Globus pallidus (tissue), 1 donor: ENCODE results near the gene SCN9A.
"Not testable (repeated sequence)": the region's sequence is repeated elsewhere in the genome, so short reads cannot be mapped to it uniquely, and the experiment has no call there.

Source experiments
- DNase-seq: peaks from one replicate; pipeline ENCODE4 v3.0.0-alpha.2; 2015; ENCODE audit warnings: low spot score

The SCN9A gene

GRCh38 chr2:166375736-166376487, at the start of gene SCN9A:
TSS of gene SCN9A (minus strand) at chr2:166375944. CDS start at chr2:166311756, 64,188 bp downstream.
- DNase-seq: peak; percentile 38

DNA sequence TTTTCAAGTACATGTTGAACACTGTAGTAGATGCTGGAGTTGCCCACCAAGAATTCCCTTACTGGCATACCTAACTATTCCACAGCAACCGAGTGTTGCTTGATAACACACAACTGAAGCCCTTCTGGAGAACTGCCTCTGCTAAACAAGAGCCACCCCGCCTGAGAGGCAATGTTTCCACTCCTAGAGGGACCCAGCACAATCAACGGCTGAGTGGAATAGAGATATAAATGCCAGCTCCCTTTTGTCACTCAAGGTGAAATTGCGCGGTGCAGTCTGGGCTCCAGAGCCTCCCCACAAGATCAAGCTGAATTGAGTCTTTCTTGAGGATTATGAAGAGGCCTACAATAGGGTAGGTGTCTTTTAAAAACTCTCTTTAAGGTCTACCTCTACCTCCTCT, 49.1 kb upstream of the SCN9A start:
- no peak for DNase-seq

DNA sequence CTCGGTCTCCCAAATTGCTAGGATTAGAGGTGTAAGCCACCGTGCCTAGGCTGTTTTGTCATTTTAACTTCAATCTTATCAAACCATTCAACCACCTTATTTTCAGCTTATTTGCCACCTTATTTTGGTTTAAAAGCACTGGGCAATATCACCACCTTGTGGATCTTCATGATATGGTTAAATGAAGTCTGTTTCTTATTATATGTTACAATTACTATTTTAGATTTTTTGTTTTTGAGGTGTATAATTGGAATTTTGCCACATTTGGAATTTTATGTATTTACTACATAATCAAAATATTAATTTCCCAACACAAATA, 43.8 kb upstream of the SCN9A start:
- peak; percentile 3 for DNase-seq

GRCh38 chr2:166418853-166419615, 43.3 kb upstream of the SCN9A start:
- no peak for DNase-seq

DNA sequence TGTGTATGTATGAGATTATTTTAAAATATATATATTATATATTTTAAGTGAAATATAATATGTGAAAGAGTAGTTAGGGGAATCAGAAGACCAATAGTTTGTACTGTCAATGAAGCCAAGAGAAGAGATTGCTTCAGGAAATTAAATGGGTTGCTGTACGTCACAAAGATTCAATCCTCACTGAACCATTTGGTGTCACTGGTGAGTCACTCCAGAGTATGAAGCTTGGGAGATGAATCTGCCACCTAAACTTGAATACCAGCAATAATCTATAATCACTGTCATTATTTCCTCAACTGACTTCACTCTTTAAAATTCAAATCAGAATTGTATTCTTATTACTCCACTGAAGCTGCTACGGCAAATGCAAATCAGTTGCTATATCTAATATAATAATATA, 41.9 kb upstream of the SCN9A start:
- peak; percentile 8 for DNase-seq

- no peak for DNase-seq
These were observed 37.5 kb upstream of the SCN9A start for GRCh38 chr2:166413255-166413654.

GRCh38 chr2:166411473-166412230, 35.9 kb upstream of the SCN9A start:
- no peak for DNase-seq

- no peak for DNase-seq
These were observed 35.2 kb upstream of the SCN9A start for GRCh38 chr2:166410828-166411472.

DNA sequence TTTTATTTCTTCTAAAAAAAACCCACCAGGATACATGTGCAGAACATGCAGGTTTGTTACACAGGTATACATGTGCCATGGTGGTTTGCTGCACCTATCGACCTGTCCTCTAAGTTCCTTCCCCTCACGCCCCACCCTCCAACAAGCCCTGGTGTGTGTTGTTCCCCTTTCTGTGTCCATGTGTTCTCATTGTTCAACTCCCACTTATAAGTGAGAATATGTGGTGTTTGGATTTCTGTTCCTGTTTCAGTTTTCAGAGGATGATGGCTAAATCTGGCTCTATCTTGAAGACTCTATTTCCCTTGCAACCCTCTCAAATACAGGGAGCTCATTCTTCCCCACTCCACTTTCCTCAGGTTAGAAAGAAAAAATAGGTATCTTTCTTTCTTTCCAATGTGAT, 32.0 kb upstream of the SCN9A start:
- not testable (repeated sequence) for DNase-seq

DNA sequence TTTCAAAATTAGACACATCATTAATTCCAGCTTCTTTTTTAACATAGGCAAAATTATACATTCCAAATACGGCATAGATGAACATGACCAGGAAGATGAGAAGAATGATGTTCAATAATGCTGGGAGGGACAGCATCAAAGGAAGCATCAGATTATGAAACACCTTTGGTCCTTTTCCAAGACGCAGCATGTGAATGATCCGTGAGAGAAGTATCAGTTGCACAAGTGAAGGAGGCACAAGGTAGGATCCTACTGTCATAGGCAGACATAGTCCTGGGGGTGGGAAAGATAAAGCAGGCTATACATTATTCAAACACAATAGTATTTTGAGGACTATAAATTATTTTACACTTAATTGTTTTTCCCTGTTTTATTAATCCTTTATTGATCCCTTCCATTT, 30.6 kb upstream of the SCN9A start:
- no peak for DNase-seq

DNA sequence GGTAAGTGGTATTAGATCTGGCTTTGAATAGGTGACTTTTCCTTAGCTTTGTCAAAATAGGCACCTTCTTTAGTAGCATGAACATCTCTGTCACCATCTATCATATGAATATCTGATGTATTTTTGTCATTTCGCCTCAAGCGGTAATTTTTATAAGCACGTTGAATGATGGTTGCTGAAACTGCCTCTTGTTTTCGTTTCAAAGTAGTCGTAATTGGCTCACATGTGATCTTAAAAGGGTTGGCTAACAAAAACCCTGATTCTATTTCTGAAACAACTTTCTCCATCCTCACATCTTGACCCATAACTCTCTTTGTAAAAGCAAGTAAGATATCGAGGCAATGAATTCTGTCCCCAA, 29.8 kb upstream of the SCN9A start:
- no peak for DNase-seq

GRCh38 chr2:166404831-166405568, 29.3 kb upstream of the SCN9A start:
- no peak for DNase-seq

- no peak for DNase-seq
These were observed 18.5 kb upstream of the SCN9A start for GRCh38 chr2:166394245-166394644.

DNA sequence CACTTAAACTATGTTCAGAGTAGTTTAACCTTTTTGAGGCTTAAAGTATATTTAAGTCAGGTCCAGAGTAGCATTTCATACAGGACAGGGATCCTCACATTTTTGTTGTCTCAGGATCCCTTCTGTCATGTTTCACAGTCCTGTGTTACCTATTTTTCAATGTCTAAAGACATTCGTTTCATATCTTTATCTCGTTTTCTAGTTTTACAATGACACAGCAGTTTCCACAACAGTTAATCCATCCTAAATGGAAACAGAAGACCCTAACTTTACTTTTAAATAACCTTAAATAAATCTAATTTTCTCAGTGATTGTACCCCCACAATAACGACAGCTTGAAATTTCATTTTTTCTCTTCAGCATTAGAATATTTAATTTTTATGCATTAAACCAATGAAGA, 17.3 kb upstream of the SCN9A start:
- no peak for DNase-seq

DNA sequence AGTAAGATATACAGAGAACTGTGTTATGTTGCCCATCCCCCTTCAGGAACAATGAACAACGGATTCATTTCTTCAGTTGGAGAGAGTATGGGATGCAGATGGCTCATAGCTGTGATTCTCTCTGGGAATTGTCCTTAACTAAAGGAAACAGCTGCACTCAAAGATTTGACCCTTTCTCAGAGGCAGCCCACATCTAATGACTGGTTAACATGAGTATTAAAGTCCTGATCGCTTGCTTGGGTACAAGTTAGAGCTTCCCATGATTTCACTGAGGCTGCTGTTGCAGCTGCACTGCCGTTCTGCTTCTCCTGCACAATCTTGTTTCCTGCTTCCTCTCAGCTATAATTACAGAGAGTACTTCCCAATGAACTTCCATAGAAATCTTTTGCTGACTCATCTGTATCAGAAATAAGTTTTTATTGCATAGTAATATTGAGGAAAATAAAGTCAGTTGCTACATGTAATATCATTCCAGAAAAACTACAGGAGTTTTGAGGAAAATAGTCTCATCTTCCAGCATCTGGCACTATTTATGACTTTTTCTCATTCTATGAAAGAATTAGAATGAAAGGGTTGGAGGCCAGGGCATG, 12.8 kb upstream of the SCN9A start:
- DNase-seq: no peak

GRCh38 chr2:166385313-166385712, 9.6 kb upstream of the SCN9A start:
- no peak for DNase-seq

DNA sequence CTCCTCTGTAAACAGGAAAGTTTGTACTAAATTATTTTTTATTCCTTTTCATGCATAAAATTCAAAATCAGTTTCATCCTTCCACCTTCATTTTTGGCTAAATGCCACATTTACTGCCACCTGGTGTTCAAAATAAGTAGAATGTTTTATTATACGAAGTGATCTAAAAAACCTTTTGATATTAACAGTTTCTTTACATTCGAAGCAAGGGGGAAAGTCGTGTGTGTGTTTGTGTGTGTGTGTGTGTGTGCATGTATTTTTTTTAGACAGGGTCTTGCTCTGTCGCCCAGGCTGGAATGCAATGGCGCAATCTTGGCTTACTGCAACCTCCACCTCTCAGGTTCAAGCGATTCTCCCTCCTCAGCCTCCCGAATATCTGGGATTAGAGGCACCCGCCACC, 9.0 kb upstream of the SCN9A start:
- DNase-seq: no peak

GRCh38 chr2:166382448-166382847, 6.7 kb upstream of the SCN9A start:
- DNase-seq: no peak

- no peak for DNase-seq
These were observed 4.9 kb upstream of the SCN9A start for GRCh38 chr2:166380615-166381014.

GRCh38 chr2:166376873-166377272, 1.1 kb upstream of the SCN9A start:
- DNase-seq: no peak

- no peak for DNase-seq
These were observed 714 bp upstream of the SCN9A start for GRCh38 chr2:166376488-166376828.
